SH-SY5Y (cell line): ENCODE data around the gene SAMD4B.

ENCODE experiments used
- GATA2 ChIP-seq: IDR thresholded peaks from 2 replicates; pipeline ENCODE4 v1.6.1; 2011; ENCODE audit warnings: mild to moderate bottlenecking, low read depth, low read length
- GATA3 ChIP-seq: IDR thresholded peaks from 2 replicates; pipeline ENCODE4 v1.6.1; 2011; ENCODE audit warnings: low read depth, mild to moderate bottlenecking, low read length, moderate library complexity

SAMD4B gene

GRCh38 chr19:39381910-39382611 is 39.8 kb downstream of the SAMD4B start:
- no peak for TF ChIP-seq GATA3
- no peak for TF ChIP-seq GATA2

GRCh38 chr19:39382991-39383828 is 41.0 kb downstream of the SAMD4B start:
- TF ChIP-seq GATA3: no peak
- no peak for TF ChIP-seq GATA2

GRCh38 chr19:39384839-39385568 is 42.8 kb downstream of the SAMD4B start:
- no peak for TF ChIP-seq GATA2

- TF ChIP-seq GATA3: no peak
- no peak for TF ChIP-seq GATA2
Observed at GRCh38 chr19:39385629-39386411, 43.6 kb downstream of the SAMD4B start.

- TF ChIP-seq GATA3 (no peak), GATA2 (no peak)
Observed at GRCh38 chr19:39386557-39386956, 44.3 kb downstream of the SAMD4B start.

- TF ChIP-seq GATA2 (no peak), GATA3 (no peak)
Observed at GRCh38 chr19:39388657-39389056, 46.4 kb downstream of the SAMD4B start.

- TF ChIP-seq GATA3: no peak
- no peak for TF ChIP-seq GATA2
Observed at GRCh38 chr19:39389631-39390414, 47.6 kb downstream of the SAMD4B start.

- TF ChIP-seq GATA3 (no peak), GATA2 (no peak)
Observed at GRCh38 chr19:39390451-39390750, 48.2 kb downstream of the SAMD4B start.

- no peak for TF ChIP-seq GATA3
- no peak for TF ChIP-seq GATA2
Observed at GRCh38 chr19:39390751-39391437, 48.7 kb downstream of the SAMD4B start, which contains the start of the genes MED29 and PAF1. Gene MED29, plus strand, starts transcription at chr19:39391378. Its CDS starts 45 bp downstream, at chr19:39391423. Gene PAF1, minus strand, starts transcription at chr19:39391106. Its CDS starts 242 bp downstream, at chr19:39390864.

GRCh38 chr19:39397360-39398296 is 55.4 kb downstream of the SAMD4B start:
- TF ChIP-seq GATA2: no peak
- no peak for TF ChIP-seq GATA3

- TF ChIP-seq GATA2 (no peak), GATA3 (no peak)
Observed at GRCh38 chr19:39398297-39398864, 56.2 kb downstream of the SAMD4B start.
